ENCODE results near the gene PCDHGA6.

PCDHGA6 gene

GRCh38 chr5:141419074-141419880, 45.6 kb downstream of the PCDHGA6 start:
- no peak for DNase-seq (ENCODE audit: low read depth in 3 of 3, low spot score in 1 of 3)

- DNase-seq (ENCODE audit: low read depth in 3 of 3, low spot score in 1 of 3): no peak
These were observed 47.3 kb downstream of the PCDHGA6 start, which contains the start of gene PCDHGA11 for GRCh38 chr5:141420855-141421488. TSS of gene PCDHGA11 (plus strand) at chr5:141421051. CDS start at chr5:141421228, 177 bp downstream.

GRCh38 chr5:141421489-141421855, 47.8 kb downstream of the PCDHGA6 start:
- DNase-seq (ENCODE audit: low read depth in 3 of 3, low spot score in 1 of 3): no peak

GRCh38 chr5:141422742-141423291, 49.1 kb downstream of the PCDHGA6 start:
- DNase-seq (ENCODE audit: low read depth in 3 of 3, low spot score in 1 of 3): no peak

- DNase-seq (ENCODE audit: low read depth in 3 of 3, low spot score in 1 of 3): no peak
These were observed 54.2 kb downstream of the PCDHGA6 start for GRCh38 chr5:141427783-141428426.

Measured in stimulated activated CD4-positive, alpha-beta T cell treated with anti-CD3 and anti-CD28 coated beads, TNF-alpha, amount 100 ng/mL, for 1 hour (primary cell).